Smooth muscle cell (in vitro differentiated cells): Measurements from ENCODE around the gene HIVEP3. TPM values are rescaled to one million over a fixed set of nuclear protein-coding genes. Genes with fewer than 3 reads are reported as not detected.

Source experiments
- DNase-seq: peaks from one replicate; lab custom pipeline; 2025; ENCODE audit not compliant: unreplicated experiment; lab: John Stamatoyannopoulos, UW
- H2AFZ ChIP-seq: fragments of 200-600 bp; sonication (generic); 2 replicates; pipeline ENCODE4 v1.6.0; 2016; ENCODE audit warnings: antibody characterized with exemption, low read depth, mild to moderate bottlenecking
- H3F3A ChIP-seq: fragments of 200-600 bp; sonication (generic); 2 replicates; pipeline ENCODE4 v1.6.0; 2017; ENCODE audit warnings: antibody characterized with exemption, low read depth
- H3K27ac ChIP-seq: fragments of 200-600 bp; sonication (generic); 2 replicates; pipeline ENCODE4 v1.5.1; 2016; ENCODE audit warnings: low read depth, mild to moderate bottlenecking
- H3K27me3 ChIP-seq: fragments of 200-600 bp; sonication (generic); 2 replicates; pipeline ENCODE4 v1.6.1; 2016; ENCODE audit warnings: low read depth, mild to moderate bottlenecking
- H3K36me3 ChIP-seq: fragments of 200-600 bp; sonication (generic); 2 replicates; pipeline ENCODE4 v1.5.1; 2016; ENCODE audit warnings: low read depth
- H3K4me1 ChIP-seq: fragments of 200-600 bp; sonication (generic); 2 replicates; pipeline ENCODE4 v1.5.1; 2016; ENCODE audit warnings: low read depth
- H3K4me2 ChIP-seq: fragments of 200-600 bp; sonication (generic); 2 replicates; pipeline ENCODE4 v1.6.0; 2016; ENCODE audit warnings: mild to moderate bottlenecking
- H3K4me3 ChIP-seq: fragments of 200-600 bp; sonication (generic); 2 replicates; pipeline ENCODE4 v1.5.1; 2016; ENCODE audit warnings: mild to moderate bottlenecking
- H3K79me2 ChIP-seq: fragments of 200-600 bp; sonication (generic); 2 replicates; pipeline ENCODE4 v1.6.0; 2016; ENCODE audit warnings: low read depth, mild to moderate bottlenecking
- H3K9ac ChIP-seq: fragments of 200-600 bp; sonication (generic); 2 replicates; pipeline ENCODE4 v1.6.0; 2016; ENCODE audit warnings: low read depth
- H3K9me3 ChIP-seq: fragments of 200-600 bp; sonication (generic); replicated peaks from 2 replicates; pipeline ENCODE4 v1.5.1; 2016; ENCODE audit warnings: low read depth
- H4K20me1 ChIP-seq: fragments of 200-600 bp; sonication (generic); 2 replicates; pipeline ENCODE4 v1.6.0; 2016; ENCODE audit warnings: low read depth
- CTCF ChIP-seq: fragments of 200-600 bp; sonication (generic); IDR thresholded peaks from 2 replicates; pipeline ENCODE4 v1.5.1; 2017; ENCODE audit warnings: borderline replicate concordance, mild to moderate bottlenecking, antibody characterized with exemption; ENCODE audit not compliant: insufficient read depth, poor library complexity, severe bottlenecking
- WGBS: methylation state at CpG from one replicate; pipeline ENCODE4 v1.1.7; 2016; ENCODE audit warnings: low lambda C conversion rate; 5-methylcytosine and 5-hydroxymethylcytosine counted together
- polyA plus RNA-seq: library from polyadenylated mRNA; unstranded; fragments of >200 nt; fragmentation: Nextera tagmentation; extraction: Ambion mirVana; gene quantifications from 2 replicates; pipeline ENCODE4 v1.2.1, GENCODE V29; 2016
- total RNA-seq: library from RNA; depleted of rRNA; stranded (reverse); fragments of >200 nt; gene quantifications from 2 replicates; pipeline ENCODE4 v1.2.3, GENCODE V29; 2014

HIVEP3 gene
- total and polyA plus RNA-seq, 2 experiments from 2014 or later: 2.1 to 6.4 TPM

- Histone ChIP-seq H3K79me2 (peaks cover 17% of the 10 kb centered on the region), H3K36me3 (no peaks in the 10 kb centered on the region), H3K4me1 (peaks cover 4% of the 10 kb centered on the region), H3K4me3 (no peak overlapping the region), H3K9me3 (no peaks in the 10 kb centered on the region), H3K27ac (peak overlapping the region; percentile 75), H3K27me3 (no peaks in the 10 kb centered on the region), H3K4me2 (peak overlapping the region; percentile 12), H3K9ac (no peak overlapping the region), H2AFZ (no peak overlapping the region), H3F3A (peaks cover 3% of the 10 kb centered on the region), H4K20me1 (no peaks in the 10 kb centered on the region)
- WGBS: 59% methylated on average over 5 of the region's 5 CpGs
- TF ChIP-seq CTCF: no peak
- DNase-seq: no peak
Observed at GRCh38 chr1:41627491-41628280, 291.0 kb downstream of the HIVEP3 start.

GRCh38 chr1:41626616-41627375, 291.9 kb downstream of the HIVEP3 start:
- H3K4me1 ChIP-seq: peaks cover 4% of the 10 kb centered on the region
- no peak overlapping the region for H3K27ac ChIP-seq

GRCh38 chr1:41626146-41626545, 292.6 kb downstream of the HIVEP3 start:
- Histone ChIP-seq H3K9ac (no peak overlapping the region), H2AFZ (no peak overlapping the region), H3K27ac (no peak overlapping the region), H3K36me3 (no peaks in the 10 kb centered on the region), H3K4me3 (no peak overlapping the region), H3F3A (peaks cover 3% of the 10 kb centered on the region), H3K79me2 (peaks cover 14% of the 10 kb centered on the region), H3K27me3 (no peaks in the 10 kb centered on the region), H3K4me1 (peaks cover 4% of the 10 kb centered on the region), H4K20me1 (peaks cover 5% of the 10 kb centered on the region), H3K4me2 (no peak overlapping the region), H3K9me3 (no peaks in the 10 kb centered on the region)
- TF ChIP-seq CTCF: no peak
- no peak for DNase-seq
- WGBS: 84% methylated on average over 10 of the region's 10 CpGs

More at GRCh38 chr1:41626616-41627375, 291.9 kb downstream of the HIVEP3 start:
- peaks cover 3% of the 10 kb centered on the region for H3F3A ChIP-seq
- peak overlapping the region; percentile 12 for H3K4me2 ChIP-seq
- no peak for TF ChIP-seq CTCF
- DNase-seq: no peak
- H3K27me3 ChIP-seq: no peaks in the 10 kb centered on the region
- no peak overlapping the region for H2AFZ ChIP-seq
- H3K9ac ChIP-seq: no peak overlapping the region
- peaks cover 5% of the 10 kb centered on the region for H4K20me1 ChIP-seq
- no peaks in the 10 kb centered on the region for H3K9me3 ChIP-seq
- H3K4me3 ChIP-seq: no peak overlapping the region
- 55% methylated on average over 10 of the region's 10 CpGs for WGBS
- peaks cover 12% of the 10 kb centered on the region for H3K79me2 ChIP-seq
- H3K36me3 ChIP-seq: no peaks in the 10 kb centered on the region
